ENCODE data around the gene COL26A1. TPM values are rescaled to one million over a fixed set of nuclear protein-coding genes. Genes with fewer than 3 reads are reported as not detected.
"Not testable (repeated sequence)": the region's sequence is repeated elsewhere in the genome, so short reads cannot be mapped to it uniquely, and the experiment has no call there.

COL26A1 gene
- total RNA-seq, 2 donors from 2014 or later = not detected

GRCh38 chr7:101598986-101599771 is 236.5 kb downstream of the COL26A1 start:
- Histone ChIP-seq H3K4me3 (no peak overlapping the region), H3K4me1 (peaks cover 0 to 8% of the 10 kb centered on the region in 2 donors), H3K9me3 (no peaks in the 10 kb centered on the region), H3K27me3 (no peaks in the 10 kb centered on the region), H3K27ac (peak overlapping the region in 1 of 2 donors; percentile 27), H3K36me3 (no peaks in the 10 kb centered on the region)
- no peak for TF ChIP-seq CTCF (IDR thresholded peaks at IDR 0.05)
- DNase-seq (ENCODE audit: low spot score) = no peak

- Histone ChIP-seq H3K4me1 (peaks cover 0 to 8% of the 10 kb centered on the region in 2 donors), H3K27ac (no peak overlapping the region), H3K4me3 (no peak overlapping the region), H3K9me3 (no peaks in the 10 kb centered on the region), H3K36me3 (no peaks in the 10 kb centered on the region), H3K27me3 (no peaks in the 10 kb centered on the region)
- TF ChIP-seq CTCF (IDR thresholded peaks at IDR 0.05) = no peak
- no peak for DNase-seq (ENCODE audit: low spot score)
Measured at GRCh38 chr7:101599787-101600186, 237.1 kb downstream of the COL26A1 start.

- no peaks in the 10 kb centered on the region for H3K9me3 ChIP-seq
- no peak overlapping the region for H3K27ac ChIP-seq
- DNase-seq (ENCODE audit: low spot score) = no peak
- peaks cover 0 to 8% of the 10 kb centered on the region in 2 donors for H3K4me1 ChIP-seq
- H3K36me3 ChIP-seq = no peaks in the 10 kb centered on the region
- no peaks in the 10 kb centered on the region for H3K27me3 ChIP-seq
- H3K4me3 ChIP-seq = no peak overlapping the region
- TF ChIP-seq CTCF (IDR thresholded peaks at IDR 0.05) = no peak
Measured at GRCh38 chr7:101602082-101602481, 239.4 kb downstream of the COL26A1 start.

GRCh38 chr7:101602484-101603241 is 240.0 kb downstream of the COL26A1 start:
- TF ChIP-seq CTCF (IDR thresholded peaks at IDR 0.05) = peak; percentile 58 to 91
- no peak overlapping the region for H3K4me3 ChIP-seq
- no peaks in the 10 kb centered on the region for H3K36me3 ChIP-seq
- H3K9me3 ChIP-seq = no peaks in the 10 kb centered on the region
- H3K4me1 ChIP-seq = peaks cover 0 to 8% of the 10 kb centered on the region in 2 donors
- DNase-seq (ENCODE audit: low spot score) = peak; percentile 75
- H3K27ac ChIP-seq = no peak overlapping the region
- H3K27me3 ChIP-seq = no peaks in the 10 kb centered on the region

GRCh38 chr7:101604331-101604933 is 241.8 kb downstream of the COL26A1 start:
- Histone ChIP-seq H3K27me3 (no peaks in the 10 kb centered on the region), H3K4me3 (no peak overlapping the region), H3K36me3 (no peaks in the 10 kb centered on the region), H3K9me3 (no peaks in the 10 kb centered on the region), H3K4me1 (no peaks in the 10 kb centered on the region), H3K27ac (no peak overlapping the region)
- TF ChIP-seq CTCF (IDR thresholded peaks at IDR 0.05) = no peak
- DNase-seq (ENCODE audit: low spot score) = no peak

- not testable (repeated sequence) for H3K9me3 ChIP-seq; H3K27ac ChIP-seq; H3K4me1 ChIP-seq; H3K27me3 ChIP-seq; H3K4me3 ChIP-seq; H3K36me3 ChIP-seq; DNase-seq (ENCODE audit: low spot score)
Measured at GRCh38 chr7:101604934-101605332, 242.3 kb downstream of the COL26A1 start.

Data from right atrium auricular region (tissue), 2 donors.